GM23248 (cell line): ENCODE data around the gene HOXD13. TPM values are rescaled to one million over a fixed set of nuclear protein-coding genes. Genes with fewer than 3 reads are reported as not detected.
A peak's percentile ranks its signal among the peaks of the same experiment; 100 is the strongest.

Experiments used
- DNase-seq: peaks from one replicate; pipeline ENCODE4 v3.0.0-alpha.2; 2015
- H2AFZ ChIP-seq: fragments of 200-600 bp; sonication (generic); 2 replicates; pipeline ENCODE4 v1.6.1; 2016; ENCODE audit warnings: antibody characterized with exemption
- H3F3A ChIP-seq: fragments of 200-600 bp; sonication (generic); 2 replicates; pipeline ENCODE4 v1.6.1; 2016; ENCODE audit warnings: mild to moderate bottlenecking, antibody characterized with exemption, mixed run types; ENCODE audit not compliant: insufficient read depth
- H3K27ac ChIP-seq: fragments of 200-600 bp; sonication (generic); 2 replicates; pipeline ENCODE4 v1.5.1; 2016; ENCODE audit warnings: mild to moderate bottlenecking
- H3K27me3 ChIP-seq: fragments of 200-600 bp; sonication (generic); replicated peaks from 2 replicates; pipeline ENCODE4 v1.6.1; 2016; ENCODE audit warnings: mild to moderate bottlenecking; ENCODE audit not compliant: insufficient read depth
- H3K36me3 ChIP-seq: fragments of 200-600 bp; sonication (generic); 2 replicates; pipeline ENCODE4 v1.6.1; 2016; ENCODE audit warnings: low read depth, mild to moderate bottlenecking
- H3K4me1 ChIP-seq: fragments of 200-600 bp; sonication (generic); 2 replicates; pipeline ENCODE4 v1.6.1; 2016; ENCODE audit warnings: mild to moderate bottlenecking; ENCODE audit not compliant: insufficient read depth
- H3K4me2 ChIP-seq: fragments of 200-600 bp; sonication (generic); one replicate; pipeline ENCODE4 v1.6.1; 2016; ENCODE audit warnings: mild to moderate bottlenecking; ENCODE audit not compliant: unreplicated experiment
- H3K4me3 ChIP-seq: fragments of 200-600 bp; sonication (generic); 2 replicates; pipeline ENCODE4 v1.5.1; 2016; ENCODE audit warnings: mild to moderate bottlenecking
- H3K79me2 ChIP-seq: fragments of 200-600 bp; sonication (generic); 2 replicates; pipeline ENCODE4 v1.6.1; 2016; ENCODE audit warnings: mild to moderate bottlenecking; ENCODE audit not compliant: insufficient read depth
- H3K9ac ChIP-seq: fragments of 200-600 bp; sonication (generic); 2 replicates; pipeline ENCODE4 v1.6.1; 2016; ENCODE audit warnings: mild to moderate bottlenecking
- H3K9me2 ChIP-seq: fragments of 200-600 bp; sonication (generic); 2 replicates; pipeline ENCODE4 v1.6.1; 2016; ENCODE audit warnings: mixed run types, mild to moderate bottlenecking, moderate library complexity; ENCODE audit not compliant: insufficient read depth
- H3K9me3 ChIP-seq: fragments of 200-600 bp; sonication (generic); one replicate; pipeline ENCODE4 v1.6.1; 2017; ENCODE audit warnings: low read depth
- H4K20me1 ChIP-seq: fragments of 200-600 bp; sonication (generic); 2 replicates; pipeline ENCODE4 v1.6.0; 2016; ENCODE audit not compliant: insufficient read depth
- EZH2 ChIP-seq: fragments of 200-600 bp; sonication (generic); IDR thresholded peaks from 2 replicates; pipeline ENCODE4 v1.6.1; 2018; ENCODE audit warnings: antibody characterized with exemption, mild to moderate bottlenecking; ENCODE audit not compliant: insufficient read depth, poor library complexity, severe bottlenecking
- EZH2phosphoT487 ChIP-seq: fragments of 200-600 bp; sonication (generic); IDR thresholded peaks from 2 replicates; pipeline ENCODE4 v1.6.1; 2018; ENCODE audit warnings: antibody characterized with exemption, moderate library complexity, mild to moderate bottlenecking, low read depth; ENCODE audit not compliant: insufficient read depth
- WGBS, 2 experiments: methylation state at CpG; one replicate each; pipeline ENCODE4 v1.1.6; 2015 to 2017; ENCODE audit warnings: low lambda C conversion rate in 2 of 2, low coverage in 1 of 2; ENCODE audit errors: missing lambda C conversion rate in 2 of 2; 5-methylcytosine and 5-hydroxymethylcytosine counted together
- in situ Hi-C: fragments of 300-500 bp; cut with MboI; formaldehyde crosslinking; loops from 2 replicates; pipeline ENCODE4 v1.15.0; 2020
- polyA plus RNA-seq: library from polyadenylated mRNA; unstranded; fragments of >200 nt; fragmentation: Nextera tagmentation; extraction: Ambion mirVana; gene quantifications from 2 replicates; pipeline ENCODE4 v1.2.1, GENCODE V29; 2016
- total RNA-seq: library from RNA; depleted of rRNA; stranded (reverse); fragments of >200 nt; shearing (Covaris generic); gene quantifications from 2 replicates; pipeline ENCODE4 v1.2.3, GENCODE V29; 2014

Gene HOXD13
- total and polyA plus RNA-seq, 2 experiments from 2014 or later, result 2.4 to 3.8 TPM

- no peaks in the 10 kb centered on the region for H3K9me3 ChIP-seq
- WGBS, 2 experiments, result 0 to 1% methylated on average over 54 to 55 of the region's 64 CpGs
- no peaks in the 10 kb centered on the region for H4K20me1 ChIP-seq
- H3K4me1 ChIP-seq, result peaks cover 29% of the 10 kb centered on the region
- H3K9ac ChIP-seq, result peak within 1 kb of the TSS; percentile 97
- H3K36me3 ChIP-seq, result no peaks in the 10 kb centered on the region
- peak within 1 kb of the TSS; percentile 68 for H2AFZ ChIP-seq
- in situ Hi-C loops, result loop anchor here (5.0 to 10.0 kb wide), 3 partner anchors 508 to 1018 kb away; no protein-coding TSS in a partner anchor
- H3K4me2 ChIP-seq, result peak within 1 kb of the TSS; percentile 100
- no peaks in the 10 kb centered on the region for H3K27me3 ChIP-seq
- H3K27ac ChIP-seq, result peak within 1 kb of the TSS; percentile 97
- no peaks in the 10 kb centered on the region for H3K9me2 ChIP-seq
- peaks cover 65% of the 10 kb centered on the region for H3K79me2 ChIP-seq
- peak; percentile 96 for DNase-seq
- TF ChIP-seq EZH2phosphoT487, result 0 out of 2 replicates have a peak, but pooled peaks have one; percentile 16
- TF ChIP-seq EZH2, result no peak
- H3F3A ChIP-seq, result peaks cover 50% of the 10 kb centered on the region
- peak within 1 kb of the TSS; percentile 90 for H3K4me3 ChIP-seq
These were observed 36.7 kb downstream of the HOXD13 start, which contains the start of gene HOXD8 for GRCh38 chr2:176128982-176129796. HOXD8 (plus strand) TSS chr2:176129705; CDS start chr2:176130367, 662 bp downstream.

DNA sequence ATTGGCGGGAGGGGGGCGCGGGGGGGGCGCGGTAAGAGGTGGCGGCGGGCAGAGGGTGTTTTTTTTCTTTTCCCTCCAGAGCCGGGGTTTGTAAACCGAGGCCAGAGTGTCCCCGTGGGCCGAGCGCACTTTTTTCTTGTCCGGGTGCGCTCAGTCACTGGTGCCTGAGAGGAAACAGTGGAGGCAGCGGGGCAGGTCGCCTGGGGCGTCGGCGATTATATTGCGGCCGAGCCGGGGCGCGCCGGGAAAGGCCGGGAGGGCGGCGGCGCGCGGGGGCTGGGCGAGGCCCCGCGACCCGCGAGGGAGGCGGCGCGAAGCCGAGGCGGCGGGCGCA, 37.3 kb downstream of the HOXD13 start:
- TF ChIP-seq EZH2, result no peak
- peak overlapping the region; percentile 97 for H3K27ac ChIP-seq
- no peaks in the 10 kb centered on the region for H3K9me3 ChIP-seq
- in situ Hi-C loops, result loop anchor here (5.0 to 10.0 kb wide), 3 partner anchors 508 to 1018 kb away; no protein-coding TSS in a partner anchor
- no peaks in the 10 kb centered on the region for H3K36me3 ChIP-seq
- peak overlapping the region; percentile 68; the same call in 1 of the 2 replicates for H2AFZ ChIP-seq
- H3K4me3 ChIP-seq, result peak overlapping the region; percentile 90
- no peaks in the 10 kb centered on the region for H4K20me1 ChIP-seq
- peak overlapping the region; percentile 97 for H3K4me2 ChIP-seq
- H3K4me1 ChIP-seq, result peaks cover 34% of the 10 kb centered on the region
- no peak for DNase-seq
- peaks cover 56% of the 10 kb centered on the region for H3F3A ChIP-seq
- H3K9me2 ChIP-seq, result no peaks in the 10 kb centered on the region
- peaks cover 67% of the 10 kb centered on the region for H3K79me2 ChIP-seq
- H3K27me3 ChIP-seq, result no peaks in the 10 kb centered on the region
- 0 to 1% methylated on average over 12 to 43 of the region's 43 CpGs for WGBS, 2 experiments
- H3K9ac ChIP-seq, result peak overlapping the region; percentile 97

- no peaks in the 10 kb centered on the region for H3K27me3 ChIP-seq
- WGBS, 2 experiments, result 1 to 2% methylated on average over 9 to 74 of the region's 100 CpGs
- in situ Hi-C loops, result no loop called here
- no peaks in the 10 kb centered on the region for H3K9me3 ChIP-seq
- H3K4me3 ChIP-seq, result peak overlapping the region; percentile 90
- H3F3A ChIP-seq, result peaks cover 62% of the 10 kb centered on the region
- peak overlapping the region; percentile 97 for H3K9ac ChIP-seq
- peaks cover 40% of the 10 kb centered on the region for H3K4me1 ChIP-seq
- peak; percentile 86 for DNase-seq
- peak overlapping the region; percentile 100 for H3K4me2 ChIP-seq
- no peaks in the 10 kb centered on the region for H3K9me2 ChIP-seq
- no peak for TF ChIP-seq EZH2phosphoT487
- TF ChIP-seq EZH2, result no peak
- H3K27ac ChIP-seq, result peak overlapping the region; percentile 97
- no peaks in the 10 kb centered on the region for H3K36me3 ChIP-seq
- H2AFZ ChIP-seq, result peak overlapping the region; percentile 22
- H3K79me2 ChIP-seq, result peaks cover 73% of the 10 kb centered on the region
- H4K20me1 ChIP-seq, result no peaks in the 10 kb centered on the region
These were observed 37.8 kb downstream of the HOXD13 start for GRCh38 chr2:176130147-176130956.
